Activated CD4-positive, alpha-beta memory T cell treated with anti-CD3 and anti-CD28 coated beads, Interleukin-2, amount 10 ng/mL, durations not matched to agents 7 days and 5 days (primary cell): ENCODE measurements around the gene MADCAM1. TPM values are rescaled to one million over a fixed set of nuclear protein-coding genes. Genes with fewer than 3 reads are reported as not detected.

ENCODE experiments used
- CTCF ChIA-PET: fragments of 350-600 bp; sonication (Branson Sonifier 250); formaldehyde crosslinking; loops from one replicate; lab custom pipeline; 2021; ENCODE audit warnings: antibody characterized with exemption, inconsistent platforms; lab: Charles Lee
- POLR2A ChIA-PET: fragments of 350-600 bp; sonication (Branson Sonifier 250); formaldehyde crosslinking; loops from one replicate; lab custom pipeline; 2021; ENCODE audit warnings: antibody characterized with exemption; lab: Charles Lee
- DNase-seq: peaks from one replicate; pipeline ENCODE4 v3.0.0-alpha.2; 2020
- H3K27ac Mint-ChIP-seq: one replicate; pipeline ENCODE4 v1.8.0; 2021; ENCODE audit warnings: mild to moderate bottlenecking, mixed read lengths
- H3K27me3 Mint-ChIP-seq: one replicate; pipeline ENCODE4 v1.8.0; 2021; ENCODE audit warnings: mixed read lengths
- H3K36me3 Mint-ChIP-seq: one replicate; pipeline ENCODE4 v1.8.0; 2021; ENCODE audit warnings: low read depth, mixed read lengths
- H3K4me1 Mint-ChIP-seq: one replicate; pipeline ENCODE4 v1.8.0; 2021; ENCODE audit warnings: mixed read lengths
- H3K4me3 Mint-ChIP-seq: one replicate; pipeline ENCODE4 v1.8.0; 2021; ENCODE audit warnings: mild to moderate bottlenecking, mixed read lengths
- H3K9me3 Mint-ChIP-seq: one replicate; pipeline ENCODE4 v1.8.0; 2021; ENCODE audit warnings: mixed read lengths
- total RNA-seq, 2 experiments: library from RNA; stranded (reverse); gene quantifications; one replicate each; pipeline ENCODE4 v1.2.3, GENCODE V29; 2021

The MADCAM1 gene
- total RNA-seq, 2 experiments from 2014 or later = 0.78 to 0.81 TPM

DNA sequence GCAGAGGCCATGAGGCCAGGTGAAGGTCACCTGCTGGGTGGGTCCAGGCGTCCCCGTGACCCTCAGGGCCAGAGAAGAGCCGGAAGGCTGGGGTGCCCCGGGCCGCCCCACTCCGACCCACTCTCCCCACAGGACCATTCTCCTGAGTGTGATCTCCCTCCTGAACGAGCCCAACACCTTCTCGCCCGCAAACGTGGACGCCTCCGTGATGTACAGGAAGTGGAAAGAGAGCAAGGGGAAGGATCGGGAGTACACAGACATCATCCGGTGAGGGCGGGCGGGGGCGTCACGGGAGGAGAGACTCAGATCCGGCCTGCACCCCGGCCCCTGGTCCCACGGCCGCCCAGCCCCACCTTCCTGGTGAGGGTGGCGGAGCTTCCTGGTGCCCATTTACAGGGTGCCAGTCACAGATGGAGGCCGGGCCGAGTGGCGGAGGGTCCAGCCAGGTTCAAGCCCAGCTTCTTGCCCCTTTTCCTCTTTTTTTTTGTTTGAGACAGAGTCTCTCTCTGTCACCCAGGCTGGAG lies 40.7 kb downstream of the MADCAM1 start:
- CTCF ChIA-PET = interaction anchor here (0.7 kb wide), 1 partner anchor 26 kb away, joined by 3 read pairs; no protein-coding TSS in a partner anchor
- Mint-ChIP-seq H3K4me3 (no peak overlapping the region), H3K27ac (no peak overlapping the region), H3K9me3 (no peaks in the 10 kb centered on the region), H3K36me3 (peaks cover 12% of the 10 kb centered on the region), H3K27me3 (no peaks in the 10 kb centered on the region), H3K4me1 (peaks cover 16% of the 10 kb centered on the region)
- no peak for DNase-seq
- POLR2A ChIA-PET = no interaction called here

DNA sequence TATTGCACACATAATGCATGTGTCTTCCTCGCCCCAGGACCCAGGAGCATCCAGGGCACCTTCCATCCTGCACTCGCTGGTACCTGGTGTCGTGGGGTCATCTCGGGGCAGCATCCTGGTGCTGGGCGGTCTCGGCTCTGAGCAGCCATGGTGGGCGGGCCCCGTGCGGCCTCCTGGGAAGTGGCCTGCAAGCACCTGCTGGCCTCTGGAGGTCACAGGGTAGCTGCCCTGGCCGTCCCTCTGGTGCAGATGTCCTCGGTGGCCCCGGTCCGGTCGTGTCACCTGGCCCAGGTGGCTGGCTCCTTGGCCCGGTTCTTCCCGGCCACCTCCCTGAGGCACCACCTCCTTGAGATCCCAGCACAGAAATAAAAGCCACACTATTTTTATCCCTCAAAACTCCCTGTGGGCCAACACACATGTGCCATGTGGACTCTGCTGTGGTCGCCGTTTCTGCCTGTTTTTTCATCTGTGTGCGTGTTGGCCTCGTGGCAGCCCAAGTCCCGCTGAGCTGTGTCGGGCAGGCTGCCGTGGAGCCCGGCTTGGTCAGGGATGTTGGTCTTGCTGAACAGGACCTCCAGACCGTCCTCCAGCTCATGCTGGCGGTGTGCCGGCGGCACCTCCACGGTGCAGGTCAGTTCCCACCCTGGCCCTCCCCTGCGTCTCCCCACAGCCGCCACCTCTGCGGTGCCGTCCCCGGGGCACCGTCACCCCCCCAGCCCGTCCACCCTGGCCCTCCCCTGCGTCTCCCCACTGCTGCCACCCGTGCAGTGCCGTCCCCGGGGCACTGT lies 42.5 kb downstream of the MADCAM1 start:
- ChIA-PET CTCF (no interaction called here), POLR2A (no interaction called here)
- Mint-ChIP-seq H3K4me3 (no peak overlapping the region), H3K36me3 (peaks cover 12% of the 10 kb centered on the region), H3K9me3 (no peaks in the 10 kb centered on the region), H3K4me1 (peaks cover 15% of the 10 kb centered on the region), H3K27me3 (no peaks in the 10 kb centered on the region), H3K27ac (no peak overlapping the region)
- DNase-seq = no peak

DNA sequence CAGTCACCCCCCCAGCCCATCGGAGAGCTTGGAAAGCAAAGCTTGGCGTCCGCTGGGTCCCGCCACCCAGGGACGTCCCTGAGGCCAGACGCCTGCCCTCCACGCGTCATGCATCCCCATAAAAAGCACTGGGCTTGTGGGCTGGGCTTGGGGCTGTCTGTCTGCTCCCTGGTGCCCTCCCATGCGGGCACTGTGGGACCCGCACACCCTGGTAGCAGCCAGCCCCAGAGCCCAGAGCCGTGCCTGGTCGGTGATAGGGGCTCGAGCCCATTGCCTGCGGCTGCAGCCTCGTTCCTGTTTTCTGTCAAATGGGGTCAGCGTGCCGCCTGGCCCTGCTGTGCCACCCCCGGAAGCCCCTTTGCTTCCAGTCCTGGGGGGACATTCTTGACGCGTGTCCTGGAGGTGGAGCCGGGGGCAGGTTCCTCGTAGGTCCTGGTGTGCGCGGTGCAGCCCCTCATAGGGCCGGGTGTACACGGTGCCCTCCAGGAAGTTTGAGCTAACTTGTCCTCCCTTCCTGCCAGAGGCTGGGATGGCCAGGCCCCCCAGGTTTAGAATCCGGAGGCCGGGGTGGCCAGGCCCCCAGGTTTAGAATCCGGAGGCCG lies 43.2 kb downstream of the MADCAM1 start:
- Mint-ChIP-seq H3K36me3 (peaks cover 12% of the 10 kb centered on the region), H3K27ac (no peak overlapping the region), H3K4me1 (peaks cover 17% of the 10 kb centered on the region), H3K9me3 (no peaks in the 10 kb centered on the region), H3K27me3 (no peaks in the 10 kb centered on the region), H3K4me3 (no peak overlapping the region)
- ChIA-PET POLR2A (no interaction called here), CTCF (no interaction called here)
- DNase-seq = no peak

DNA sequence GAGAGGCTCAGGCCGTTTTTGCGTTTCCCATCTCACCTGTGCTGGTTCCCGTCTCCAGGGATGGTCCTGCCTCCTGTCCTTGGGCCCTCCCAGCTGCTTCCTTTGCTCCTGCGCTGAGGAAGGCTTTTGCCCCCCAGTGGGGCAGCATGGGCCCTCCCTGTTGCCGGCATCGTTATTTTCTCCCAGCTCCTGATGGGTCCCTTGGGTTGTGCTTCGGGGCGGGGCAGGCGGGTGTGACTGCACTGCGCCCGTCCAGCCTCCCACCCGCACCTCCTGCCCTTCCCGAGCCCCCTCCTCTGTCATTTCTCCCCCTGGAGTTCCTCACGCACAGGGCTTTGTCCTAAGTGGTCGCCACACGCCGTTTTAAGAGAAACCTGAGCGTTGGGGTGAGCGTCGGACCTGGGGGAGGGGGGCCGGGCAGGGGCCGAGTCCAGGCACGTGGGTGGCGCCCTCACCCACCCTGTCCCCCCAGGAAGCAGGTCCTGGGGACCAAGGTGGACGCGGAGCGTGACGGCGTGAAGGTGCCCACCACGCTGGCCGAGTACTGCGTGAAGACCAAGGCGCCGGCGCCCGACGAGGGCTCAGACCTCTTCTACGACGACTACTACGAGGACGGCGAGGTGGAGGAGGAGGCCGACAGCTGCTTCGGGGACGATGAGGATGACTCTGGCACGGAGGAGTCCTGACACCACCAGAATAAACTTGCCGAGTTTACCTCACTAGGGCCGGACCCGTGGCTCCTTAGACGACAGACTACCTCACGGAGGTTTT lies 44.8 kb downstream of the MADCAM1 start:
- H3K27me3 Mint-ChIP-seq = no peaks in the 10 kb centered on the region
- CTCF ChIA-PET = no interaction called here
- POLR2A ChIA-PET = no interaction called here
- peaks cover 21% of the 10 kb centered on the region for H3K4me1 Mint-ChIP-seq
- H3K9me3 Mint-ChIP-seq = no peaks in the 10 kb centered on the region
- no peak overlapping the region for H3K27ac Mint-ChIP-seq
- no peak for DNase-seq
- peaks cover 11% of the 10 kb centered on the region for H3K36me3 Mint-ChIP-seq
- H3K4me3 Mint-ChIP-seq = no peak overlapping the region

DNA sequence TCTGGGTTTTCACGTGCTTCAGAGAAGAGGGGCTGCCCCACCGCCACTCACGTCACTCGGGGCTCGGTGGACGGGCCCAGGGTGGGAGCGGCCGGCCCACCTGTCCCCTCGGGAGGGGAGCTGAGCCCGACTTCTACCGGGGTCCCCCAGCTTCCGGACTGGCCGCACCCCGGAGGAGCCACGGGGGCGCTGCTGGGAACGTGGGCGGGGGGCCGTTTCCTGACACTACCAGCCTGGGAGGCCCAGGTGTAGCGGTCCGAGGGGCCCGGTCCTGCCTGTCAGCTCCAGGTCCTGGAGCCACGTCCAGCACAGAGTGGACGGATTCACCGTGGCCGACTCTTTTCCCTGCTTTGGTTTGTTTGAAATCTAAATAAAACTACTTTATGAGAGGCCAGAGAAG lies 45.4 kb downstream of the MADCAM1 start:
- POLR2A ChIA-PET = interaction anchor here (3.2 kb wide), 1 partner anchor 10 kb away, joined by 21 read pairs; the partner anchor contains the start of gene CDC34

DNA sequence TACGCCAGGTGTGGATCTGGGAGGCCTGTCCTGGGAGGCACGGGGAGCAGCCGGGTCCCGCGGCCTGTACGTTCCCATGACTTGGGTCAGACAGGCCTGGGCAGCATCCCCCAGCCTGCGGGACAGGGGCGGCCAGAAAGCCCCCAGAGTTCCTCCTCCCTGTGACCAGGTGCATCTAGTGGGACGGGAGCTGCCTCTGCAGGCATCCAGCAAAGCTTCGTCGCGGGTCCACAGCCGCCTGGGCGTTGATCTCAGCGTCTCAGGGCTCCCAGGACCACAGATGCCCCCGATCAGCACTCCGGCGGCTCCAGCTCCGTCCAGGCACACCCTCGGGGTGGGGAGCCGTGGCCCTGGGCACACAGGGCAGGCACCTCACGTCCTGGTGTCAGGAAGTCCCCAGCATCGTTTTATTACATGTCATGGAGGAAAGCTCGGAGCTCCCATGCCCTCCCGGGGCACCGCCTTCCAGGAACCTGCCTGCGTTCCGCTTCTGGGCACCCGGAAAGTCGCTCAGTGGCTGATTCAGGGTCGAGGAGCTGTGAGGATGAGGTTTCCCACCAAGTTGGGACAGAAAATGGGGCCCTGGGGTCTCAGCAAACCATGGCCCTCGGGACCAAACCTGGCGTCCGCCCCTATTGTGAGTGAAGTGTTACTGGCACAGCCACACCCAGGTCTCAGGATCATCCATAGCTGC lies 46.0 kb downstream of the MADCAM1 start:
- ChIA-PET CTCF (interaction anchor here (0.6 to 2.4 kb wide), 3 partner anchors 10 to 1297 kb away, joined by 3 to 8 read pairs (median 3); no protein-coding TSS in a partner anchor), POLR2A (interaction anchor here (3.2 kb wide), 1 partner anchor 10 kb away, joined by 21 read pairs; the partner anchor contains the start of gene CDC34)
- H3K4me3 Mint-ChIP-seq = no peak overlapping the region
- DNase-seq = no peak
- peaks cover 21% of the 10 kb centered on the region for H3K4me1 Mint-ChIP-seq
- peaks cover 6% of the 10 kb centered on the region for H3K36me3 Mint-ChIP-seq
- no peak overlapping the region for H3K27ac Mint-ChIP-seq
- no peaks in the 10 kb centered on the region for H3K27me3 Mint-ChIP-seq
- no peaks in the 10 kb centered on the region for H3K9me3 Mint-ChIP-seq

More for the DNA sequence above, 45.4 kb downstream of the MADCAM1 start:
- Mint-ChIP-seq H3K9me3 (no peaks in the 10 kb centered on the region), H3K27ac (no peak overlapping the region), H3K27me3 (no peaks in the 10 kb centered on the region), H3K4me1 (peaks cover 21% of the 10 kb centered on the region), H3K4me3 (no peak overlapping the region), H3K36me3 (peaks cover 9% of the 10 kb centered on the region)
- no peak for DNase-seq
- CTCF ChIA-PET = interaction anchor here (2.4 kb wide), 1 partner anchor 31 kb away, joined by 8 read pairs; no protein-coding TSS in a partner anchor

DNA sequence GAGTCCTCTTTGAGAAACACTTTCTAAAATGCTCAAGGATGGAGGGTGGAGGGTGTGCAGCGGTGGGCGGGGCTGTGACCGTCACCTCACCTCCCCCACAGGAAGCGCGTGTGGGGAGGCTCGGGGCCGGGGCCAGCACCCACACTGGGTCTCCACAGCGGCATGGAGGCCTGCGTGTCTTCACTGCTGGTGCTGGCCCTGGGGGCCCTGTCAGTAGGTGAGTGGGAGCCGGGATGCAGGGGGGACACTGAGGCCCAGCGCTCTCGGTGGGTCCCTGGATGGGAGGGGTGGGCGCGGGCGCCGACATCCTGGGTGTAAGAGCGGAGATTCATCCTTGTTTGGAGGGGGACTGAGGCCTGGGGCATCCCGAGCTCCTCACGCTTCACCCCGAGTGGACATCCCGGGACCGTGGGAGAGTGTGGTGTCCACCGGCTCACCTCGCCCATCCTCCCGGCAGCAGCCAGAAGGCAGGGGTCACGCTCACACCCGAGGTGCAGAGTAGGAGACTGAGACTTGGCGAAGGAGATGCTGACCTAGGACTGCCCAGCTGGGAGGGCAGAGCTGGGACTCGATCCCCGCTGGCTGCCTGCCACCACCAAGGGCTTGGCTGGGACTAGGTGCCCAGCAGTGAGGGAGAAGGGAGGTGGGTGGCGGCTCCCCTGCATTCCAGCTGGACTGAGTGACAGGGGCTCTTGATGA lies 47.8 kb downstream of the MADCAM1 start, which contains the start of gene GZMM:
Gene GZMM (plus strand): TSS at position 144 of the 699 bp plus-strand sequence. CDS start 19 bp downstream, at position 163.
- no peaks in the 10 kb centered on the region for H3K9me3 Mint-ChIP-seq
- no peaks in the 10 kb centered on the region for H3K36me3 Mint-ChIP-seq
- peak within 1 kb of the TSS; percentile 75 for H3K27ac Mint-ChIP-seq
- no peaks in the 10 kb centered on the region for H3K27me3 Mint-ChIP-seq
- POLR2A ChIA-PET = interaction anchor here (1.4 to 3.2 kb wide), 2 partner anchors 12 to 28 kb away, joined by 3 to 21 read pairs; partner anchors contain the start of gene CDC34
- DNase-seq = peak; percentile 84
- CTCF ChIA-PET = interaction anchor here (2.4 kb wide), 1 partner anchor 33 kb away, joined by 8 read pairs; no protein-coding TSS in a partner anchor
- H3K4me1 Mint-ChIP-seq = peaks cover 21% of the 10 kb centered on the region
- peak within 1 kb of the TSS; percentile 71 for H3K4me3 Mint-ChIP-seq

DNA sequence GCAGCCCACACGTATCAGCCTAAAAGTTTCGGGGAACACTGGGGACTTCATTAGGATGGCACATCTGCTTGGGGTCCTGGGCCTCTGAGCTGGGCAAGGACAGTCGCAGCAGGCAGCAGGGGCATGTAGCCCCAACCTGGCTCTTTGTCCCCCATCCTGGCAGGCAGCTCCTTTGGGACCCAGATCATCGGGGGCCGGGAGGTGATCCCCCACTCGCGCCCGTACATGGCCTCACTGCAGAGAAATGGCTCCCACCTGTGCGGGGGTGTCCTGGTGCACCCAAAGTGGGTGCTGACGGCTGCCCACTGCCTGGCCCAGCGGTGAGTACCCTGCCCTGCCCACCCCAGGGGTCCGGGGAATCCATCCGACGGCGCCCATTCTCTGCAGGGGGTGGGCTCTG lies 50.8 kb downstream of the MADCAM1 start:
- ChIA-PET CTCF (no interaction called here), POLR2A (interaction anchor here (0.6 kb wide), 1 partner anchor 15 kb away, joined by 3 read pairs; no protein-coding TSS in a partner anchor)
- no peak for DNase-seq
- Mint-ChIP-seq H3K27me3 (no peaks in the 10 kb centered on the region), H3K27ac (no peak overlapping the region), H3K9me3 (no peaks in the 10 kb centered on the region), H3K4me3 (no peak overlapping the region), H3K36me3 (no peaks in the 10 kb centered on the region), H3K4me1 (peaks cover 22% of the 10 kb centered on the region)

DNA sequence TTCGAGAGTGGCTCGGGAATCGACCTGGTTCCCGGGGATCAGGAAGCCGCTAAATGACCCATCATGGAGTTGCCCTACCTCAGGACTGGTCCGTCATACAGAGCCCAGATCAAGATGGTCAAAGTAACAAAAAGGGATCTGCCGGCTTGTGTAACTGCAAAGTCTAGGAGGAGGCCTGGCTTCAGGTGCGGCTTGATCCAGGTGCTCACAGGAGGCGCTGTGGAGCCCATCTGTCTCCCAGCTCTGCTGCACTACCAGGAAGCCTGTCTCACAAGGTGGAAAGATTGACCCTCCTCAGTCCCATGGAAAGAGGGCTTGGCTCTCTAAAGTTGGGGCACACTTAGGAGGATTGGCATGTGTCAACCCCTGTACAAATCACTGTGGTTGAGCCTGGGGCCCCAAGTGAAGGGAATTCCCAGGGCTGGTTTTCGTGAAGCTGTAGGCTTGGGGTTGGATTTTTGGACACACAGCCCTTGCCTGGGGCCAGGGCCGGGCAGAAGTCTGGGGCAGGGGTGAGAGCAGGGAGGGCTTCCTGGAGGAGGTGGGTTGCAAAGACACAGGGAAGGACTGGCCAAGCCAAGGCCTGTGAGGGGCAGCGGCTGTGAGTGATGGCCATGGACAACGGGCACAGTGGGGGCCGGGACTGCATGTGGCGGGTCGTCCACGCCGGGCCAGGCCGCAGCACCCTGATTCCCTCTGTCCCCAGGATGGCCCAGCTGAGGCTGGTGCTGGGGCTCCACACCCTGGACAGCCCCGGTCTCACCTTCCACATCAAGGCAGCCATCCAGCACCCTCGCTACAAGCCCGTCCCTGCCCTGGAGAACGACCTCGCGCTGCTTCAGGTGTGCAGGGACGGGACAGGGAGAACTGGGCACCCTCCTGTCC lies 51.8 kb downstream of the MADCAM1 start:
- Mint-ChIP-seq H3K4me3 (no peak overlapping the region), H3K9me3 (no peaks in the 10 kb centered on the region), H3K4me1 (peaks cover 22% of the 10 kb centered on the region), H3K27ac (no peak overlapping the region), H3K27me3 (no peaks in the 10 kb centered on the region), H3K36me3 (no peaks in the 10 kb centered on the region)
- ChIA-PET CTCF (no interaction called here), POLR2A (no interaction called here)
- DNase-seq = no peak

DNA sequence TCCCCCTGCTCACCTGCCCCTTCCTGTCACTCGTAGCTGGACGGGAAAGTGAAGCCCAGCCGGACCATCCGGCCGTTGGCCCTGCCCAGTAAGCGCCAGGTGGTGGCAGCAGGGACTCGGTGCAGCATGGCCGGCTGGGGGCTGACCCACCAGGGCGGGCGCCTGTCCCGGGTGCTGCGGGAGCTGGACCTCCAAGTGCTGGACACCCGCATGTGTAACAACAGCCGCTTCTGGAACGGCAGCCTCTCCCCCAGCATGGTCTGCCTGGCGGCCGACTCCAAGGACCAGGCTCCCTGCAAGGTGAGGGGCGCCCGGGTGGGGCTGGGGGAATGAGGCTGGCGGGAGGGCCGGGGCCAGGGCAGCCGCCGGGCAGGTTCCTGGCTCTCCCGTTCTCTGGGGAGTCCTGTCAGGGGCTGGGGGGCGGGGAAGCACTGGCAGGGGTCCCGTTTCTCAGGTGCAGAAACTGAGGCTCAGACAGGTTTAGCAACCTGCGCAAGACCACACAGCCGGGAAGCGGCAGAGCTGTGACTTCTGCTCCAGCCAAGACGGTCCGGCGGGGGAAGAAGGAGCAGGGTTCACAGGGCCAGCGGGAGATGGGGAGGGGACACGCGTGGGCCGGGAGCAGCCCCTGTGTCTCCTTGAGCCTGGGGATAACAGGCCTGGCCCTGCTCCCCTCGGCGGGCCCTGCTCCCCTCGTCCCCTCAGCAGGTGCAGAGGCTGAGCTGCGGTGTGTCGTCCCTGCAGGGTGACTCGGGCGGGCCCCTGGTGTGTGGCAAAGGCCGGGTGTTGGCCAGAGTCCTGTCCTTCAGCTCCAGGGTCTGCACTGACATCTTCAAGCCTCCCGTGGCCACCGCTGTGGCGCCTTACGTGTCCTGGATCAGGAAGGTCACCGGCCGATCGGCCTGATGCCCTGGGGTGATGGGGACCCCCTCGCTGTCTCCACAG lies 52.9 kb downstream of the MADCAM1 start:
- no peak for DNase-seq
- H3K4me3 Mint-ChIP-seq = no peak overlapping the region
- H3K36me3 Mint-ChIP-seq = no peaks in the 10 kb centered on the region
- no peaks in the 10 kb centered on the region for H3K9me3 Mint-ChIP-seq
- H3K27me3 Mint-ChIP-seq = no peaks in the 10 kb centered on the region
- ChIA-PET CTCF (no interaction called here), POLR2A (no interaction called here)
- no peak overlapping the region for H3K27ac Mint-ChIP-seq
- H3K4me1 Mint-ChIP-seq = peaks cover 11% of the 10 kb centered on the region
